Activated CD8-positive, alpha-beta memory T cell treated with anti-CD3 and anti-CD28 coated beads for 4 hours (primary cell): ENCODE data around the gene TRAPPC8.
"Not testable (repeated sequence)": the region's sequence is repeated elsewhere in the genome, so short reads cannot be mapped to it uniquely, and the experiment has no call there.

Experiments used
- DNase-seq, 2 donors: peaks; one replicate each; pipeline ENCODE4 v3.0.0-alpha.2; 2020; ENCODE audit warnings: low read depth in 2 of 2

The TRAPPC8 gene

DNA sequence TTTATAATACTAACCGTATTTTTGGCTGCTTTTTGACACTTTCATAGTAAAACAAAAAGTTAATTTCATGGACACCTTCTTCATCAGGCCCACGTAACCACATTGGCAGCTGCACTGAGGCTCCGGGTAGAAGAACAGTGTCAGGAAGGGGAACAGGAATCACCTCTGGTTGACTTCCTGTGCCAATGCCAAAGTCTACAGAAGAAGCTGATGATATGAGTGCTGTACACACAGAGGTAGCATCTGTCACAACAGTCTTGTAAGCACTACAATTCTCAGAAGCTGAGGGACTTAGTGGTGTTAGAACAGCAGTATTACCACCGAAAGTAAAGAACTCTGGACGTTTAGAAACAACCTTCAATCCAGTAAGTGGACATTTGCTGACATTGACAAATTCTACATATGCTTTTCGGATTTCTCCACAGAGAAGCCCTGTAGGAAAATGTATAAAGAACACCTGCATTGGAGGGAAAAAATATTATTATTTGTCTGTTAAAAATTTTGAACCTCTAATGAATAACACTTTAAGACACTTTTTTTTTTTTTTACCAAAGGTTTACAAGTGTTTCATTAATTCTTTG, 85.3 kb downstream of the TRAPPC8 start:
- DNase-seq, result no peak

DNA sequence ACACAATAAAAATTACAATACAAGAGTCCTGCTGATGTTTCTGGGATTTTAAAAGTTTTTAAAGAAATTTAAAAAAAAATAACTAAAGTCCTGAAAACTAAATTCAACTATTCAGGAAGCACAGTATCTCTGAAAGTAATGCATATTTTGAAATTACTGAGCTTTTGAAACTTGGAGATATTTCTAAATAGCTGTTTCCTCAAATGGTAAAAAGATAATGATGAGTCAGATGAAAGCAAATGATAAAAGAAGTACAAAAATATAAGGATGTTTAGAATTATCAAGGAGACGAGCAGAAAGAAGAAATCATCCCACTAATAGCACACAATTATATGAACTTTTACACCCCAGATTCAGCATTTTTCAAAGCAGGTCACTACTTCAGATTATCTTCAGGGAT, 92.1 kb downstream of the TRAPPC8 start:
- no peak for DNase-seq

DNA sequence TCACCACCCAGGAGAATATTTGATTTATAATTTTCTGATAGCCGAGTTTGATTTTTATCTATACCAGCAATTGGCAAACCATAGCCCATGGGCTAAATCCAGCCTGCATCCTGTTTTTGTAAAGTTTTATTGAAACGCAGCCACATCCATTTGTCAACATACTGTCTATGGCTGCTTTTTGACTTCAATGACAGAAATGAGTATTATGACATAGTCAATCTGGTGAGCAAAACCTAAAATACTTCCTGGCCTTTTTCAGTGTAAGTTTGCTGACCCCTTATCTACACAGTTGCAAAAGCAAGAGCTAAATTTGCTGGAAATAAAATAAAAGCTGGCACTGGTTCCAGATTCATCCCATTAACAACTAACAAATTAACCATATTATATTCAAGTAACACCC, 102.4 kb downstream of the TRAPPC8 start:
- DNase-seq, result no peak

DNA sequence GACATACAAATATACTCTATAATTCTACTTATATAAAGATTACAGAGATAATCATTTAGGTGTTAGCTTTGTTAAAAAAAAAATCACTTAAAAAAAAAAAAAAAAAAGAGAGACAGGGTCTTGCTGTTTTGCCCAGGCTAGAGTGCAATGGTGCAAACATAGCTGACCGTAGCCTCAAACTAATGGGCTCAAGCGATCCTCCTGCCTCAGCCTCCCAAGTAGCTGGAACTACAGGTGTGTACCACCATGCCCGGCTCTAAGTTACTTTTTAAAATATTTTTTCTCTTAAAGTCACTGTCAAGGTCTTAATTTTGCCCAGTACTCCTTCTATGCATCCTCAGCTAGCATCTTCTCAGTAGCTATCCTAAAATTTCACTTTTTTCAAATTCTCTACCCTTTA, 105.0 kb downstream of the TRAPPC8 start:
- DNase-seq, result no peak

DNA sequence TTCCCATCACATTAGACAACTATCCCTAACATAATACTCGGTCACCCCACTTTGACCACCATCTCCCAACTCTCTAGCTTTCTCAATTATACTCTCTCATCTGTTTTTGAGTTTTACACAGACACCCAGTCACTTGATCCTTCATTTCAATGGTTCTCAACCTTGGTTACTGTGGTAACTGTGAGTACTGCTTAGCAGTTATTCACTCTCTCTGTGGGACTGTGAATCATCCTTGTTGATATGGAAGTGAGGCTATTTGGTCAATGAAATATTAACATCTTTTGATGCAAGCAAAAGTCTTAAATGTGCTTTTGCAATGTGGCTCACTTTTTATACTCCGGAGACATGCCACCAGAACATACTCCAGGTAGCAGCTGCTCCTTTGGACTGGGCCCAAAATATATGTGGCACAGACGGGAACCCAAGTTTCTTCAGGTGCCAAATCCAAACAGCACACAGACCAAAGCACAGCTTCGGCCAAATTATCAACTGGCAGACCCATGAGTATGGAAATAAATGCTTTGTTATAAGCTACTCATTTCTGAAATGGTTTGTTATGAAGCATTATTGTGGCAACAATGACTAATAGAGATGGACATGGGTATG, 107.3 kb downstream of the TRAPPC8 start:
- DNase-seq, result no peak

DNA sequence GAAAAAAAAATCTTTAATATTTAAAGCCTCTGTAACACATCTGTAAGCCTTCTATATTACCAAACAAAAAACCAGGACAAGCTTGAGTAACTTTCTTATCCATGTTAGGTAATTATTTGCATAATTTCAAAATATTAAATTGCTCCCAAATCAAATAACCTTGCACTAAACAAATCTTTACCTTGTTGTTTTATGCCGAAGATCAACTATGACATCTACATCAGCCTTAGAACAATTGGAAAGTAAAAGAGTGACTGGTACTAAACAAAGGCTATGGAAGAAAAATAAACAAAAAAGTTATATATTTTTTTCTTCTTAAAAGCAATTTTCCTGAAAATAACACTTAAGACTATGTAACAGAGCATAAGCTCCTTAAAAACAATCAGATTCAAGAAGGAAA, 111.0 kb downstream of the TRAPPC8 start:
- DNase-seq, result no peak

DNA sequence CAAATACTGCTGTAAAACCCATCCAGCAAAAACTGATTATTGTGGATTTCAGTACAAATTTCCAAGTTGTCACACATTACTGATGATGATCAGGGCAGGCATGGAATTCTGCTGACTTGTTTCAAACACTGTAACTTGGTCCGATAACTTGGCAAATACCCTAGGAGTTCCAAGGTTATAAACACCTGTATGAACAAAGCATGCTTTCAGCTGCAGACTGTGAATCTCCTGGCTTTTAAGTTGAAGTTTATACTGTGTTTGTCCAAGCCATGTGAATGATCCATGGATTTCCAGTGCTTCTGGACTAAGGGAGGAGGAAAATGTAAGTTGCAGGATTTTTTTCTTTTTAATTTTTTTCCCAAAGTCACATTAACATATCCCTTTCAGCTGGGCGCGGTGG, 112.2 kb downstream of the TRAPPC8 start:
- DNase-seq, result no peak

DNA sequence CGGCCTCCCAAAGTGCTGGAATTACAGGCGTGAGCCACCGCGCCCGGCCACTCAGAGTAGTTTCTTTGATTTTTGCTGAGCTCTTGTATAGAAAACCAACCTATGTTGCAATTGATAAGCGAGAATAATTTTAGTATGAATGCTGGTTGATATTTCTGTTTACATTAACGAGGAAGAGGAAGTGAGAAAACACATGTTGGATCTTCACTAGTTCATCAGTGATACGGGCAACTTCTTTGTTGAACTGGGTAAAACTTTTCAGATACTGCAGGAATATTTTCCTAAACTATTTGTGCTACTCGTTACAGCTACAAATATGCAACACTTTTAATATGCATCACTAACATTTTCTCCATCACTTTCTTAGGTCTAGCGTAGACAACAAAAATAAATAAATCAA, 114.3 kb downstream of the TRAPPC8 start:
- DNase-seq, result no peak

DNA sequence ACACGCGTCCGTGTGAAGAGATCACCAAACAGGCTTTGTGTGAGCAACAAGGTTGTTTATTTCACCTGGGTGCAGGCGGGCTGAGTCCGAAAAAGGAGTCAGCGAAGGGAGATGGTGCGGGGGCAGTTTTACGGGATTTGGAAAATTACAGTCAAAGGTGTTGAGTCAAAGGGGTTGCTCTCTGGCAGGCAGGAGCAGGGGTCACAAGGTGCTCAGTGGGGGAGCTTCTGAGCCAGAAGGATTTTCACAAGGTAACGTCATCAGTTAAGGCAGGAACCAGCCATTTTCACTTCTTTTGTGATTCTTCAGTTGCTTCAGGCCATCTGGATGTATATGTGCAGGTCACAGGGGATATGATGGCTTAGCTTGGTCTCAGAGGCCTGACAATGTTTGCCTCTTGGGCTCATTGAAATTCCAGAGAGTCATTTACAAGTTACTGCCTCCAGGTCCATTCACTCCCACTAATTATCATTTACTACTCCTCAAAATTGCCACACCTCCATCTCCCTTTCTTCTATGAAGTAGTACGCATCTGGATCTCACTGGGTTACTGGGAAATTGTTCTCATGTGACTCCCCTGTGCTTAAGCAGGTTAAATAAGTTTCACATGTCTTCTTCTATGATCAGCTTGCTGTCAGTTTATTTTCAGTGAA, 116.1 kb downstream of the TRAPPC8 start:
- not testable (repeated sequence) for DNase-seq

DNA sequence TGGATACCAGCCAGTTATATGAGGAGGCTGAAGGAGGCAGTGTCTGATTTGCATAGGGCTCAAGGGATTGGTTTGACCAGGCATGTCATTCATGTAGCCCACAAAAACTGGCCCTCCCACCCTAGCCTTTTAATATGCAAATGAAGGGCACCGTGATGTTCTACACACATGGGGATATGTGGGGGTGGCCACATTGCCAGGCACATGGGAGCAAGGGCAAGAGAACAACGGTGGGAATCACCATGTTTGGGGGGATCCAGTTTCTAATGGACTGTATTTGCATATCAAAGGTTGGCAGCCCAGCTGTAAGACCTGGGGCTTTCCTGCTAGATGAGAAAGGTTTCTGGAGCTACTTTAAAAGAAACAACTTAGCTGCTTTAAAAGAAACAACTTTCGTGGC, 117.2 kb downstream of the TRAPPC8 start:
- no peak for DNase-seq

DNA sequence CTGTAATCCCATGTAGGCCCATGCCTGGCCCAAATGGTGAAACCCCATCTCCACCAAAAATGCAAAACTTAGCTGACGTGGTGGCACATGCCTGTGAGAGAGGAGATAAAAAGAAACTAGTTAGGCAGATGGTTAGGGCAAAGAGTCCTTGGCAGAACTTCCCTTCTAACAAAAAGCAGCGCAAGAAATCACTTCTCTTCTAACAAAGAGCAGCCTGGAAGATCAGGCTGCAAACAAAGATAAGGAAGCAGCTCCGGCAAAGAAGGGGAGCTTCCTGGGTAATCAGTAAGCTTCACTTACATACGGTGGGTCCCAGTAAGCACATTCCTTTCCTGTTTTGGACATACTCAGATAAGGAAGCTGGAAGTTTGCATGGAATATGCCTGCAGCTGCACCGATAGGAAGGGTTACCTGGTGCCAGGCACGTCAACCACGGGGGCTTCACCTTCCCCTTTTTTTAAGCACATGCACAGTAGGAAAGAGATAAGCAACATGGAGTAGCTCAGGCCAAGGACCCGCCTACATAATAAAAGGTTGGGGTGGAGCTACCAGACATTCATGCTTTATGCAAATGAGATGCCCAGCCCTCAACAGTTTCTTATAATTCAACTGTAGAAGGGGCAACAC, 121.3 kb downstream of the TRAPPC8 start:
- no peak for DNase-seq

DNA sequence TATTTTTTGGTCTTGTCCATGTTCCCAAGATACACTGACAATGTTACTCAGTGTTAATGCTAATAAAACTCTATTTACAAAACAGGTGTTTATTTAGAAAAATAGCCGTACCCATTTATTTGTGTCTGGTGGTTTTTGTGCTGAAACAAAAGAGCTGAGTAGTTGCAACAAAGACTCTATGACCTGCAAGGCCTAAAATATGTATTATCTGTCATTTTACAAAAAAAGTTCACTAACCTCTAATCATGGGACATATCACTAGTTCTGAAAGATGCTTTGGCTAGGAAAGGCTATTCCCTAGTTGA, 123.1 kb downstream of the TRAPPC8 start:
- no peak for DNase-seq

DNA sequence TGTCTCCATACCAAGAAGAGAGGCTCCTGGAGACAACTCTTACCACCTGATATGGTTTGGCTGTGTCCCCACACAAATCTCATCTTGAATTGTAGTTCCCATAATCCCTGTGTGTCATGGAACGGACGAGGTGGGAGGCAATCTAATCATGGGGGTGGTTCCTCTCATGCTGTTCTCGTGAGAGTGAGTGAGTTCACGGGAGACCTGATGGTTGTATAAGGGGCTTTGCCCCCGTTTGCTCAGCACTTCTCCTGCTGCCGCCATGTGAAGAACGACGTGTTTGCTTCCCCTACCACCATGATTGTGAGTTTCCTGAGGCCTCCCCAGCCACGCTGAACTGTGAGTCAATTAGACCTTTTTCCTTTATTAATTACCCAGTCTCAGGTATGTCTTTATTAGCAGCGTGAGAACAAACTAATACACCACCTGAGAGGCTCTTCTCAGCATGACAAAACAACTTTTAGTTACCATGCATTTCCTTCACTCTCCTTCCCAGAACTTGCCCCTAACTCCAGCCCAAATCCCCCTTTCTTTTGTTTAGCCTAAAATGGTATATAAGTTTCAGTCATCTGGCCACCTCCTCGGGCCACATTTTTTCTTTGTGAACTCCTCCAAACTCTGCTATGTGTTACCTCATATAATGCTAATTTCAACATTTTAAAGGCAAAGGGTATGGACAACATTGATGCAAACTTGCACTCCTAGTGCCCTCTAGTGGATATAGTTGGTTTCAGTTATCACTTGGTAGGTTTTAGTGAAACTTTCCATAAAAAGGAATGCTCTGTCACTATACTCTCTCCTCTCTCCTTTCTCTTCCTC, 123.6 kb downstream of the TRAPPC8 start:
- no peak for DNase-seq

DNA sequence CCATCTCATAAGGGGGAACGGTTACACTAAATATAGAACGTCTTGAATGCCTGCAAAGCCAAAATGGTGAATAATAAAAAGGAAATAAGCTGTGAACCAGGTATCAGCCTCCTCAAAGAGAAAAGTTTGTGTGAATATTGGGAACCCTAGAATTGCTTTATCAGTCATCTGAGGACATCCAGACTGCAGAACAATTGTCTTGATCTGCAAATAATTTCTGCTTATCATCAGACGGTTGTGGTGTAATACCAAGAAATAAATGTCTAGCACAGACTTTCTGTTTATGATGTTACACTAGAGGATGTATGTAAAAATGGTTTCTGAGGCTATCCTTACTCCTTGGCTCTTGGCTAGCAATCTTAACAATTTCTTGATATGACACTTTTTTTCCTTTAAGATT, 128.8 kb downstream of the TRAPPC8 start:
- DNase-seq, result no peak

DNA sequence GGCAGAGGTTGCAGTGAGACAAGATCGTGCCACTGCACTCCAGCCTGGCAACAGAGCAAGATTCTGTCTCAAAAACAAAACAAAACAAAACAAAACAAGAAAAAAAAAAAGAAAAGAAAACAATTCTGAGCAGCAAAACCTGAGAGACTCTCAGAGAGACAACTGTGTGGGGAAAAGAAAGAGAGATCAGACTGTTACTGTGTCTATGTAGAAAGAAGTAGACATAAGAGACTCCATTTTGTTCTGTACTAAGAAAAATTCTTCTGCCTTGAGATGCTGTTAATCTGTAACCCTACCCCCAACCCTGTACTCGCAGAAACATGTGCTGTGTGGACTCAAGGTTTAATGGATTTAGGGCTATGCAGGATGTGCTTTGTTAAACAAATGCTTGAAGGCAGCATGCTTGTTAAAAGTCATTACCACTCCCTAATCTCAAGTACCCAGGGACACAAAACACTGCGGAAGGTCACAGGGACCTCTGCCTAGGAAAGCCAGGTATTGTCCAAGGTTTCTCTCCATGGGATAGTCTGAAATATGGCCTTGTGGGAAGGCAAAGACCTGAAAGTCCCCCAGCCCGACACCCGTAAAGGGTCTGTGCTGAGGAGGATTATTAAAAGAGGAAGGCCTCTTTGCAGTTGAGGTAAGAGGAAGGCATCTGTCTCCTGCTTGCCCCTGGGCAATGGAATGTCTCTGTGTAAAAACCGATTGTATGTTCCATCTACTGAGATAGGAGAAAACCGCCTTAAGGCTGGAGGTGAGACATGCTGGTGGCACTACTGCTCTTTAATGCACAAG, 132.4 kb downstream of the TRAPPC8 start:
- DNase-seq, result not testable (repeated sequence)

DNA sequence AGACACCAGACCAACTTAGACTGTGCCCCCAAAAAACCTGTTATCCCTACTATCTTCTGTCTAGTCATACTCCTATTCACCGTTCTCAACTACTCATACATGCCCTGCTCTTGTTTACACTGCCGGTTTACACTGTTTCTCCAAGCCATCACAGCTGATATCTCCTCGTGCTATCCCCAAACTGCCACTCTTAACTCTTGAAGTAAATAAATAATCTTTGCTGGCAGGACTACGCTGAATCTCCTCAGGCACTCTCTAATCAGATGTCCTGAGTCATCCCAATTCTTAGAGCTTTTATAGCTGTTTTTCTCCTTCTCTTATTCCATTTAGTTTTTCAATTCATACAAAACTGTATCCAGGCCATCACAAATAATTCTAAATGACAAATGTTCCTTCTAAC, 133.9 kb downstream of the TRAPPC8 start:
- DNase-seq, result not testable (repeated sequence)

DNA sequence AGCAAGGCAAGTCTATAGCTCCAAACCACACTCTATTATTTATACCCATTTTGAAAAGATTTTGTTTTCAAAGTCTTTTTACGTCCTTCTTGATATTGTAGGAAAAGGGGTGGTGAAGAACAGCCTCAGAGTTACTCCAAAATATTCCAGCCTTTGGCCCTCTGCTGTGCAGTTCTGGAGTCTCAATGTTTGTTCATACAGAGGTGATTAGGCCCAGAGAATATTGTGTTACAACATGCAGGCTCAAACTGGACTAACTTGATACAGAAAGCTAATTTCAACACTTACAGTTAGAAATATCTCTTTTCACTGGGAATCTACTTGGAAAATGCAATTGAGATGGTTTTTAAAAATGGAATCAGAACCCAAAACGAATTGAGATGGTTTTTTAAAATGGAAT, 141.8 kb downstream of the TRAPPC8 start:
- no peak for DNase-seq

DNA sequence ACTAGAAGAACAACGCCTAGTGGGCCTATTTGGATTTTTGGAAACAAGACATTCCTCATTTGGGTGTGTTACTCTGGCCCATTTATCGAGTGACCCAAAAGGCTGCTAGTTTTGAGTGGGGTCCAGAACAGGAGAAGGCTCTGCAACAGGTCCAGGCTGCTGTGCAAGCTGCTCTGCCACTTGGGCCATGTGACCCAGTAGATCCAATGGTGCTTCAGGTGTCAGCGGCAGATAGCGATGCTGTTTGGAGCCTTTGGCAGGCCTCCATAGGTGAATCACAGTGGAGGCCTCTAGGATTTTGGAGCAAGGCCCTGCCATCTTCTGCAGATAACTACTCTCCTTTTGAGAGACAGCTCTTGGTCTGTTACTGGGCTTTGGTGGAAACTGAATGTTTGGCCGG, 143.7 kb downstream of the TRAPPC8 start:
- DNase-seq, result not testable (repeated sequence)

DNA sequence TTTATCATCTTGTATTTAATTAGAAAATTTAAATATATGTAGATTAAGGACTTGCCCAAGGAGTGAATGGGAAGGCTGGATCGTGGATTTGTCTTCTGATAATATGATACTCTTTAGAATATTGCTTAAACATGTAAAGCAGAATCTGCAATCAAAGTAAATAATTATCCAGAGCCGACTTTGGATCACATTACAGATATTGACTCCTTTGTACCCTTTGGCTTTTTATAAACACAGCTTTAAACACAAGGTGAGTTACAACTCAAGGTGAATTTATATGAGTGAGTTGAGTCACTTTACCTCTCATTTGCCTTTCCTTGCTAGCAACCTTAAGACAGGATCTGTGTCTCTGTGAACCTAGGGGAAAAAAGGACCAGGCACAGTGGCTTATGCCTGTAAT, 144.5 kb downstream of the TRAPPC8 start:
- DNase-seq, result no peak

DNA sequence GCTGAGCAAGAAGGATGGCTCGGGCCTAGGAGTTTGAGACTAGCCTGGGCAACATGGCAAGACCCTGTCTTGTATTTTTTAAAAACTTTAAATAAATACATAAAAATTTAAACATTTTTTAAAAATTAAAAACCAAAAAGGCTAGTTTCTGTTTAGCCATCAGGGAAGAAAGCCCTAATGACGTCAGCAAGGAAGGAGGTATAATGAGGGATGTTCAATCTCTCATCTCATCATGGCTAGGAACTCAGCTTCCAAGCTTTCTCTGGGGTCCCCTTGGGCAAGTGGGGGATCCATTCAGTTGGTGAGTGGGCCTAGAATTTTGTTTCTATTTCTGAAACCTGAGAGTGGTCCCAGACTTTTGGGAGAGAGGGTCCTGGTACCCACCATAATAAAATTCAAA, 147.2 kb downstream of the TRAPPC8 start:
- DNase-seq, result no peak

DNA sequence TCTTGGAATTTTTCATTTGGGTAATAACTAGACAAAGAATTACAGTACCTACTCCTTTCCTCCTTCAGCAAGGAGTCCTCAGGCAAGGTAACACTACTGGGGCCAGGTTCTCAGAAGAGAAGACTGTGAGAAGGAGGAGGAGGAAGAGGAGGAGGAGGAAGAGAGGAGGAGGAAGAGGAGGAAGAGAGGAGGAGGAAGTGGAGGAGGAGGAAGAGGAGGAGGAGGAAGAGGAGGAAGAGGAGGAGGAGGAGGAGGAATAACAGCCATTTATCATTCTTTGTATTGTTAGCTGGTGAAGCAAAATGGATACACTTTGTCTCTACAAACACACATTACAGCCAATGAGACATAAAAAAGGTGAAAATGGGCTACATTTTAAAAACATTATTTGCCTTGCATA, 149.4 kb downstream of the TRAPPC8 start:
- no peak for DNase-seq

DNA sequence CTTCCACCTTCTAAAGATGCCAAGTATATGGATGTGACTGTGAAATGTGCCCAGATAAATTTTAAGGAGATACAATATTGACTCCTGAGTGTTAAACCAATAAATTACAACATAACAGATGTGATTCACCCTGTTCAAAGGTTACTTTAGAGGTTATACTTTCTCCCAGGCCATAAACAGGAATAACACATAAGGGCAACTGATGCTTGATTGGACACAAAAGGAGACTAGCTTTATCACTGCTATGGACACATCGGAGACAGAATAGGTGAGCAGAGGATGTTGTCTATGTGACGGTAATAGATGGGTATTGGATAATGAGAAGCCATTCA, 150.4 kb downstream of the TRAPPC8 start:
- DNase-seq, result no peak
